Measurements from ENCODE around the gene MAST1.
A peak's percentile ranks its signal among the peaks of the same experiment; 100 is the strongest.
"Not testable (repeated sequence)": the region's sequence is repeated elsewhere in the genome, so short reads cannot be mapped to it uniquely, and the experiment has no call there.

MAST1 gene

GRCh38 chr19:12841094-12841493 is 2.8 kb downstream of the MAST1 start:
- no peak for DNase-seq

- DNase-seq = no peak
These were observed 4.2 kb downstream of the MAST1 start for GRCh38 chr19:12842511-12842910.

GRCh38 chr19:12843328-12843727 is 5.0 kb downstream of the MAST1 start:
- no peak for DNase-seq

GRCh38 chr19:12843999-12844732 is 5.9 kb downstream of the MAST1 start:
- no peak for DNase-seq

- DNase-seq = not testable (repeated sequence)
These were observed 8.3 kb downstream of the MAST1 start for GRCh38 chr19:12846613-12847012.

- DNase-seq = peak; percentile 65
These were observed 9.1 kb downstream of the MAST1 start for GRCh38 chr19:12847159-12848139.

GRCh38 chr19:12856653-12857052 is 18.3 kb downstream of the MAST1 start:
- no peak for DNase-seq

GRCh38 chr19:12858041-12858928 is 20.0 kb downstream of the MAST1 start:
- DNase-seq = no peak

- no peak for DNase-seq
These were observed 21.2 kb downstream of the MAST1 start for GRCh38 chr19:12859546-12859945.

GRCh38 chr19:12864143-12864542 is 25.8 kb downstream of the MAST1 start:
- DNase-seq = no peak

- no peak for DNase-seq
These were observed 26.7 kb downstream of the MAST1 start for GRCh38 chr19:12864721-12865715.

GRCh38 chr19:12865746-12866415 is 27.6 kb downstream of the MAST1 start:
- DNase-seq = no peak

- no peak for DNase-seq
These were observed 28.3 kb downstream of the MAST1 start for GRCh38 chr19:12866416-12867119.

GRCh38 chr19:12867120-12868099 is 29.1 kb downstream of the MAST1 start:
- no peak for DNase-seq

- no peak for DNase-seq
These were observed 30.3 kb downstream of the MAST1 start for GRCh38 chr19:12868540-12869112.

- DNase-seq = no peak
These were observed 33.4 kb downstream of the MAST1 start for GRCh38 chr19:12871681-12872080.

GRCh38 chr19:12872255-12872654 is 33.9 kb downstream of the MAST1 start:
- no peak for DNase-seq
